Nephron (organoid): Measurements from ENCODE around the gene TSC22D3.
A peak's percentile ranks its signal among the peaks of the same experiment; 100 is the strongest.

Experiments
- H3K27ac Mint-ChIP-seq, 3 experiments: 2 replicates each; pipeline ENCODE4 v1.8.0; 2020; ENCODE audit warnings: mixed read lengths in 3 of 3, mild to moderate bottlenecking in 2 of 3, moderate library complexity in 1 of 3
- H3K27me3 Mint-ChIP-seq: 2 replicates; pipeline ENCODE4 v1.8.0; 2021; ENCODE audit warnings: low read depth, mild to moderate bottlenecking, moderate library complexity, mixed read lengths
- H3K36me3 Mint-ChIP-seq: 2 replicates; pipeline ENCODE4 v1.8.0; 2020; ENCODE audit warnings: low read depth, mixed read lengths
- H3K4me1 Mint-ChIP-seq: 2 replicates; pipeline ENCODE4 v1.8.0; 2020; ENCODE audit warnings: mixed read lengths
- H3K4me3 Mint-ChIP-seq, 3 experiments: 2 replicates each; pipeline ENCODE4 v1.8.0; 2020; ENCODE audit warnings: mild to moderate bottlenecking in 3 of 3, mixed read lengths in 3 of 3, moderate library complexity in 2 of 3
- H3K9me3 Mint-ChIP-seq: 2 replicates; pipeline ENCODE4 v1.8.0; 2020; ENCODE audit warnings: mixed read lengths
- CTCF ChIP-seq, 3 experiments: fragments of 200-600 bp; sonication (generic); IDR thresholded peaks; one replicate each; pipeline ENCODE4 v1.5.0; 2021; ENCODE audit warnings: antibody characterized with exemption in 3 of 3; ENCODE audit not compliant: unreplicated experiment in 3 of 3

The TSC22D3 gene

GRCh38 chrX:107739541-107739940, 36.0 kb downstream of the TSC22D3 start:
- no peaks in the 10 kb centered on the region for H3K36me3 Mint-ChIP-seq
- peaks cover 53% of the 10 kb centered on the region for H3K4me1 Mint-ChIP-seq
- no peak for TF ChIP-seq CTCF (IDR thresholded peaks at IDR 0.05; ENCODE audit: unreplicated experiment in 3 of 3)
- peaks cover 3% of the 10 kb centered on the region for H3K9me3 Mint-ChIP-seq
- H3K27me3 Mint-ChIP-seq, result peaks cover 3% of the 10 kb centered on the region
- no peak overlapping the region for H3K4me3 Mint-ChIP-seq
- peak overlapping the region; percentile 98 to 99 (median 99) for H3K27ac Mint-ChIP-seq

GRCh38 chrX:107738768-107739167, 36.8 kb downstream of the TSC22D3 start:
- Mint-ChIP-seq H3K4me3 (no peak overlapping the region), H3K27ac (peak overlapping the region in 2 of 3 experiments; percentile 40 to 41), H3K9me3 (peaks cover 3% of the 10 kb centered on the region), H3K36me3 (no peaks in the 10 kb centered on the region), H3K4me1 (peaks cover 53% of the 10 kb centered on the region), H3K27me3 (no peaks in the 10 kb centered on the region)
- no peak for TF ChIP-seq CTCF (IDR thresholded peaks at IDR 0.05; ENCODE audit: unreplicated experiment in 3 of 3)

- Mint-ChIP-seq H3K9me3 (peaks cover 3% of the 10 kb centered on the region), H3K4me1 (peaks cover 53% of the 10 kb centered on the region), H3K4me3 (no peak overlapping the region), H3K27me3 (no peaks in the 10 kb centered on the region), H3K27ac (peak overlapping the region in 2 of 3 experiments; percentile 40 to 76), H3K36me3 (no peaks in the 10 kb centered on the region)
- TF ChIP-seq CTCF (IDR thresholded peaks at IDR 0.05; ENCODE audit: unreplicated experiment in 3 of 3), result no peak
Observed at GRCh38 chrX:107738272-107738671, 37.3 kb downstream of the TSC22D3 start.

GRCh38 chrX:107736781-107737531, 38.6 kb downstream of the TSC22D3 start:
- H3K27ac Mint-ChIP-seq, result peak overlapping the region; percentile 40 to 76 (median 72)
- H3K36me3 Mint-ChIP-seq, result no peaks in the 10 kb centered on the region
- no peak for TF ChIP-seq CTCF (IDR thresholded peaks at IDR 0.05; ENCODE audit: unreplicated experiment in 3 of 3)
- H3K27me3 Mint-ChIP-seq, result no peaks in the 10 kb centered on the region
- no peak overlapping the region for H3K4me3 Mint-ChIP-seq
- H3K9me3 Mint-ChIP-seq, result peaks cover 3% of the 10 kb centered on the region
- peaks cover 47% of the 10 kb centered on the region for H3K4me1 Mint-ChIP-seq

GRCh38 chrX:107734646-107735045, 40.9 kb downstream of the TSC22D3 start:
- peak overlapping the region in 2 of 3 experiments; percentile 71 to 90 for H3K27ac Mint-ChIP-seq

More at GRCh38 chrX:107734646-107735045, 40.9 kb downstream of the TSC22D3 start:
- Mint-ChIP-seq H3K36me3 (no peaks in the 10 kb centered on the region), H3K9me3 (no peaks in the 10 kb centered on the region), H3K4me3 (no peak overlapping the region), H3K4me1 (peaks cover 49% of the 10 kb centered on the region), H3K27me3 (no peaks in the 10 kb centered on the region)
- no peak for TF ChIP-seq CTCF (IDR thresholded peaks at IDR 0.05; ENCODE audit: unreplicated experiment in 3 of 3)
